Activated T-cell treated with anti-CD3 and anti-CD28 coated beads, Interleukin-2, amount 50 U/mL, for 72 hours (primary cell): Measurements from ENCODE around the gene NDUFB10. TPM values are rescaled to one million over a fixed set of nuclear protein-coding genes. Genes with fewer than 3 reads are reported as not detected.
"Not testable (repeated sequence)": the region's sequence is repeated elsewhere in the genome, so short reads cannot be mapped to it uniquely, and the experiment has no call there.

Experiments used
- ATAC-seq, 2 donors: fragments of 150-1000 bp; cut with Tn5 transposase; replicated peaks in 1 of 2; 2 replicates each; pipeline ENCODE4 v1.10.0; 2021; ENCODE audit warnings: moderate library complexity in 2 of 2, mild to moderate bottlenecking in 1 of 2
- DNase-seq, 2 donors: peaks; one replicate each; pipeline ENCODE4 v3.0.0; 2021 to 2022; ENCODE audit warnings: mixed read lengths in 1 of 2
- H3K27ac Mint-ChIP-seq: one replicate; pipeline ENCODE4 v1.8.0; 2022; ENCODE audit warnings: mild to moderate bottlenecking, moderate library complexity, mixed read lengths
- H3K27me3 Mint-ChIP-seq: one replicate; pipeline ENCODE4 v1.8.0; 2022; ENCODE audit warnings: low read depth, mixed read lengths
- H3K36me3 Mint-ChIP-seq, 2 donors: one replicate each; pipeline ENCODE4 v1.8.0; 2022; ENCODE audit warnings: mixed read lengths in 2 of 2, mild to moderate bottlenecking in 1 of 2; ENCODE audit not compliant: insufficient read depth in 2 of 2
- H3K4me1 Mint-ChIP-seq: one replicate; pipeline ENCODE4 v1.8.0; 2022; ENCODE audit warnings: low read depth, mixed read lengths
- H3K4me3 Mint-ChIP-seq, 2 donors: one replicate each; pipeline ENCODE4 v1.8.0; 2022; ENCODE audit warnings: mild to moderate bottlenecking in 2 of 2, mixed read lengths in 2 of 2, moderate library complexity in 2 of 2
- H3K9me3 Mint-ChIP-seq, 2 donors: one replicate each; pipeline ENCODE4 v1.8.0; 2022; ENCODE audit warnings: mixed read lengths in 2 of 2
- total RNA-seq, 2 donors: library from RNA; stranded (reverse); gene quantifications; one replicate each; pipeline ENCODE4 v1.2.3, GENCODE V29; 2022

Gene NDUFB10
- total RNA-seq, 2 donors from 2014 or later: 69.3 to 98.3 TPM

DNA sequence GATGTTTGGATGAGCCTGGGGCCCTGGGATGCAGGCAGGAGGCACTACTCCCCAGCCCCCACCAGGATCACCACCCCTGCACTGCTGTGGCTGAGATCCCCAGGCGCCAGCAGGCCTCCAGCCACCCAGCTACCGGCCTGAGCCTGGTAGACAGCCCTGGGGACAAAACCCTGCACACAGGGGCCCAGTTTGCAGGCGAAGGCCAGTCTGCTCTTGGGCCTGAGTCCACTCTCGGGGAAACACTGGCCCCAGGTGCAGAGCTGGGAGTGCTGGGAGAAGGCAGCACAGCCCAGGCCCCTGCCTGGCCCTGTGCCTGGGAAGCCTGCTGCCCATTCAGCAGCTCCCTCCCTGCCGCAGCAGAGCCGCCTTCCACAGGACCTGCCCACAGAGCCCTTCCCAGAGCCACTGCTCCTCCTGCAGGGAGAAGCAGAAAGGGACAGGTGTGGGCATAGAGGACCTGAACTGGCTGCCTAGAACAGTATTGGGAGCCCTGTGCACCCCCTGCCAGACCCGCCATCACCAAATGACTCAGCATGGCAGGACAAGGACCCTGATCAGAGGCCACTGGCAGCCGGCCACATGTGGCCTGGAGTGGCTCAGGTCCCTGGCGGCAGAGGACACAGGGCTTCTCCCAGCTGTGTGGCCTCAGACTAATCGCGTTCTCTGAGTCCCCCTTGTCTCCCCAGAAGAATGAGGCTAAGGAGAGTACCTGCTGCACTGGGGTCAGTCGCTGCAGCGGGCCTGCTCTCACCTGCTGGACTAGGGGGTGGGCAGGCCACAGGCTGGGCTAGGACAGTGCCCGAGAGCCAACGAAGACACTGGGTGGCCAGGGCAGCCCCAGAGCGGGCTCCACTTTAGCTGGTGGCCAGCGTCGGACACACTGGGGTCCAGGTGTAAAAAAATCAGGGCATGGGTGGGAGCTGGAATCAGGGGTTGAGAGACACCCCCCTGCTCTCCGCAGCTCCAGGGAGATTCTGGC, 27.0 kb upstream of the NDUFB10 start:
- DNase-seq (no peak), ATAC-seq (no peak)
- no peak overlapping the region for H3K27ac Mint-ChIP-seq
- H3K4me1 Mint-ChIP-seq: peaks cover 5% of the 10 kb centered on the region
- H3K9me3 Mint-ChIP-seq: no peaks in the 10 kb centered on the region
- H3K27me3 Mint-ChIP-seq: no peaks in the 10 kb centered on the region
- no peak overlapping the region for H3K4me3 Mint-ChIP-seq
- no peaks in the 10 kb centered on the region for H3K36me3 Mint-ChIP-seq

DNA sequence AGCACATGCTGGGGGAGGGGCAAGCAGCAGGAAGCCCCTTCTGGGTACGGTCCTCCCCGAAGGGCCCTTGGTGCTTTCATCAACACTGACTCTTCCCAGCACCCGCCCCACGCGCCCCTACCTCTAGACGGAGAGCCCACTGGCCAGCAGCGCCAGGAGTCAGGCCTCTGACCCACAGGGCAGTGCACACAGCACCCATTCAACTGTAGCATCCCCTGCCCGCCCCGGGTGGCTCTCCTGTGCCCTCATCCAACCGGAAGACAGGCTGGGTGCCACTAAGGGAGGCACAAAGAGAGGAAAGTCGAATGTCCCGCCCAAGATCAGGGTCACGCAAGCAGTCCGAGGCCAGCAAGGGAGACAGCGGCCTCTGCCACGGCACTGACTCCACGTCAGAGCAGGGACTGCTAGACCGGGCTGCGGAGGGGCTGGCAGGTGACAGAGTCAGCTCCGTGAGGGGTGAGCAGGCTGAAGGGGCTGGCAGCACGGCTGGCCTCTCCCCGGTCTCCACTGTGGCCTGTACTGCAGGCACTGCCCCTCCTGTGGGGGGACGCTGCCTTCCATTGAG, 26.2 kb upstream of the NDUFB10 start:
- Mint-ChIP-seq H3K4me3 (no peak overlapping the region), H3K9me3 (no peaks in the 10 kb centered on the region), H3K36me3 (no peaks in the 10 kb centered on the region), H3K27me3 (no peaks in the 10 kb centered on the region), H3K4me1 (peaks cover 5% of the 10 kb centered on the region), H3K27ac (no peak overlapping the region)
- no peak for DNase-seq
- ATAC-seq: no peak

- Mint-ChIP-seq H3K4me3 (no peak overlapping the region), H3K9me3 (no peaks in the 10 kb centered on the region), H3K36me3 (no peaks in the 10 kb centered on the region), H3K27ac (no peak overlapping the region), H3K27me3 (no peaks in the 10 kb centered on the region), H3K4me1 (peaks cover 8% of the 10 kb centered on the region)
- DNase-seq (no peak), ATAC-seq (no peak)
Observed at GRCh38 chr16:1936945-1937479, 22.3 kb upstream of the NDUFB10 start.

GRCh38 chr16:1938316-1938715, 21.0 kb upstream of the NDUFB10 start:
- Mint-ChIP-seq H3K27me3 (no peaks in the 10 kb centered on the region), H3K4me3 (no peak overlapping the region), H3K4me1 (peaks cover 12% of the 10 kb centered on the region), H3K36me3 (peaks cover 2% of the 10 kb centered on the region in 2 donors), H3K9me3 (no peaks in the 10 kb centered on the region), H3K27ac (no peak overlapping the region)
- ATAC-seq: no peak
- no peak for DNase-seq

DNA sequence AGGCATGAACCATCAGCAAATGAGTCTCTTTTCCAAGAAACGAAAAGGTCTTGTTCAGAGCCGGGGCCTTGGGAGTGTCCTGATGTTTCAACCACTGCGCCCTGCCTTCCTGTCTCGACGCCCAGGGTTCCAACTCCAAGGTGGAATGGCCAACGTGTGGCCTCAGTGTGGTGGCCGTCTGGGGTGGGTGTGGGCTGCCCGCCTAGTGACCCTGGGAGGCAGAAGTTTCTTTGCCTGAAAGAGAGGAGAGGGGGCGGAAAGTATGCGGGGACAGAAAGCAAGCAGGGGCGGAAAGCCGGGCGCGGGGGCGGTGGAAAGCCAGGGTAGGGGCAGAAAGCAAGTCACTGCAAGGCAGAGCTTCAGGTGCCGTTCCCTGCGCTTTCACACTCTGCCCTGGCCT, 20.4 kb upstream of the NDUFB10 start:
- Mint-ChIP-seq H3K9me3 (no peaks in the 10 kb centered on the region), H3K4me3 (no peak overlapping the region)

DNA sequence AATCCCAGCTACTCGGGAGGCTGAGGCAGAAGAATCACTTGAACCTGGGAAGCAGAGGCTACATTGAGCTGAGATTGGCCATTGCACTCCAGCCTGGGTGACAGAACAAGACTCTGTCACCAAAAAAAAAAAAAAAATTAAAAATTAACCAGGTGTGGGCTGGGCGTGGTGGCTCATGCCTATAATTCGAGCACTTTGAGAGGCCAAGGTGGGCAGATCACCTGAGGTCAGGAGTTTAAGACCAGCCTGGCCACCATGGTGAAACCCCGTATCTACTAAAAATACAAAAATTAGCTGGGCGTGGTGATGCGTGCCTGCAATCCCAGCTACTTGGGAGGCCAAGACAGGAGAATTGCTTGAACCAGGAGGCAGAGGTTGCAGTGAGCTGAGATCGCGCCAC, 19.5 kb upstream of the NDUFB10 start:
- H3K27ac Mint-ChIP-seq, H3K9me3 Mint-ChIP-seq, ATAC-seq, H3K4me3 Mint-ChIP-seq, H3K27me3 Mint-ChIP-seq, H3K36me3 Mint-ChIP-seq, DNase-seq: not testable (repeated sequence)
- peaks cover 26% of the 10 kb centered on the region for H3K4me1 Mint-ChIP-seq

More for the DNA sequence above, 20.4 kb upstream of the NDUFB10 start:
- DNase-seq (no peak), ATAC-seq (no peak)
- H3K36me3 Mint-ChIP-seq: peaks cover 2% of the 10 kb centered on the region in 2 donors
- H3K4me1 Mint-ChIP-seq: peaks cover 17% of the 10 kb centered on the region
- H3K27me3 Mint-ChIP-seq: no peaks in the 10 kb centered on the region
- no peak overlapping the region for H3K27ac Mint-ChIP-seq

DNA sequence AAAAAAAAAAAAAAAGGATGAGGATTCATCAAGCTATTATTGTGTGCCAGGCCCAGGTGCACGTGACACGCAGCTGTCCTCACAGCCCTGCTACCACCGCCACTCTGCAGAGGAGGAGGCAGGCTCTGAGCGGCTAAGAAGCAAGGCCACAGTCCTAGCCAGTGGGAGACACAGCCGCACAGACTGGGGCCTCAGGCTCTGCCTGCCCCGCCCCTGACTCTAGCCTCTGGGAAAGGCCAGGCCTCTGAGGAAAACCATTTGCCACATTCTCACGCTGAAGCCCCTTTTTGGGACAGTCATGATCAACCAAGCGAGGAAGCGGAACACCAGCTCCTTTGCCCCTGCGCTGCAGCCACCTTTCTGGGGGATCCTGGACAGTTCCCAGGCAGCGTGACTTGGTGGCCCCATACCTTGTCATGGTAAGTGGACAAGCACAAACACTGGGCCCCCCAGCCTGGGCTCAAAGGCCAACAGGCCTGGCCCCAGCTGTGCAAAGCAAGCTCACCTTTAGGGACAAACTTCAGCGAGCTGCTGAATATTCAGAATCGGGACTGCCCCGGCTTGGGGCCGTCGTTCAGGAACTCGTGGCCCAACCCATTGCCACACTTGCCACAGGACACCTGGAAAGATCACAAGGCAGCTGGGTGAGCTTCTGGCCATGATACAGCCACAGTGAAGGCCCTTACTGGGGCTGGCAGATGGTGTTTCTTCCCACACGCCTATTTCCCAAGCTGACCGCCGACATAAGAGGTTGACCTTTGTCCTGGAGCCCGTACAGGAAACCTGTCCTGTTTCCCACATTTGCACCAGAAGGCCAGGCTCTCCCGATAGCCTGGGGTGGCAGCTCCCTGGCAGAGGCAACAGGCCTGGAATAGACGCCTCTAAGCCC, 18.8 kb upstream of the NDUFB10 start:
- H3K27ac Mint-ChIP-seq: no peak overlapping the region
- H3K4me3 Mint-ChIP-seq: no peak overlapping the region
- no peak for ATAC-seq

DNA sequence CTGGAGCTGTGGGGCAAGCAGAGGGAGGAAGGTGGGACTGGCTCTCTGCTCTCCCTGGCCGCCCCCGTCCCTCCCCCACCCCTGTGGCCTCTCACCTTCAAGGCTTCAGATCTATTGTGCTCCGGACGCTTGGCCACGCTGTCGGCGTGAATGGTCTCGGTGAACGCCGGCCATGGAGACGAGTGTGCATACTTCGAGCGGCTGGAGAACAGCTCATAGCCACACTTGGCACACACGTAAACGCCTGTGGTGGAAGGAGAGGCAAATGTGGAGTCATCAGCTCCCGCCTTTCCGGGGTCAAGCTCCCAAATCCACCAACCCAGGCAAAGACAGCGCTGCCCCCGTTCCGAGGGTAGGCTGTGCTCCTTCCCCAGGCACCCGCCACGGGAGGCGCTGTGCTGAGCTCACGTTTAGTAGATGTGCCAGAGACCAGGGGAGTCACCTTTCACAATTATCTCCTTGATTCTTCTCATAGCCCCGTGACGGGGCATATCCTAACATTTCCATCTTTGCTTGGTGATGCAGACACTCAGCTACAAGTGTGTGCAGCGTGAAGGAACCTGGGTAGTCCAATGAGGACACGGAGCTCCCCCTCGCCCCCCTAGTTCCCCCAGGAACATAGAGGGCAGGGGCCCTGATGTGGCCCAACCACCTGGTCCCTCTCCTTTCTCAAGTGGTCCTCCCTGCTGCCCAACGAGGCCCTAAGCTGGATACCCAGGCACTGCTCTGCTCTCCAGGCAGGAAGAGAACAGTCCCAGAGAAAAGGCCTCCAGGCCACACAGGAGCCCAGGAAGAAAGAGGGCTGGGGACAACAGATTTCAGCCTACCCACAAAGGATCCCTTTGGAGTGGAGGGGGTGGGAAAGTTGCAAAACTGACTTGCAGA, 17.9 kb upstream of the NDUFB10 start:
- Mint-ChIP-seq H3K4me3 (peak overlapping the region; percentile 98), H3K27me3 (no peaks in the 10 kb centered on the region), H3K36me3 (peaks cover 2% of the 10 kb centered on the region in 2 donors), H3K4me1 (peaks cover 31% of the 10 kb centered on the region), H3K27ac (no peak overlapping the region), H3K9me3 (no peaks in the 10 kb centered on the region)
- DNase-seq: no peak
- ATAC-seq: no peak

More for the DNA sequence above, 18.8 kb upstream of the NDUFB10 start:
- H3K4me1 Mint-ChIP-seq: peaks cover 29% of the 10 kb centered on the region
- no peaks in the 10 kb centered on the region for H3K9me3 Mint-ChIP-seq
- peaks cover 2% of the 10 kb centered on the region in 2 donors for H3K36me3 Mint-ChIP-seq
- no peak for DNase-seq
- no peaks in the 10 kb centered on the region for H3K27me3 Mint-ChIP-seq

DNA sequence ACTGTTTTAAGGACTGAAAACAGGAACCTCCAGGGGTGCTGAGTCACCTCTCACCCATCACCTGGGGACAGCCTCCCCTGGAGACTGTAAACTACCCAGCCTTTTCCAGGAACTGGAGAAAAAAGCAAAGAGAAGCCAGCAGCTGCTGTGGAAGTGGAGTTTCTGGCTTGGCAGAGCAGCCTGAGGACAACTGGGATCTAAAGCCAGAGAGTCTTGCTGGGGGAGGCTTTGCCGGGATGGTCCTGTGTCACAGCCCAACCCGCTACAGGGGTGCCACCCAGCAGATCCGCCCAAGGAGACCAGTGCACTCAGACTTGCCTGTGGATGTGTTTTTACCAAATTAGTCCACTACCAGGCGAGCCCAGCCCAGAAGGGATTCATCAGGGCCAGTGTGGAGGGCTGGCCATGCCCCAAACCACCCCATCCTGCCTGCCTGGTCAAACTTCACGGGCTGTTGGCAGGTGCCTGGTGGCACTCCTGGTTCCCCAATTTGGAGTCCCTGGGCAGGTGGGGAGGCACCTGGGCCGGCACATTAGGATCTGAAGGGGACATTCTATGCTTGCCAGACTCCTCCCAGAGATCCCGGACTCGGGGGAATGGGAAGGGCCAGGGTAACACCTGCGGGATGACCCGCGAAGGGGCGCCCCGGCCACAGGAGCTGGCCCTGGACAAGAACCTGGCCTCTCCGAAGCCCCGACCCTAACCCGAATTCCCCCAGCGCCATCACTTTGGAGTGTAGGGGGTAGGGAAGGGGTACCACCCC, 17.1 kb upstream of the NDUFB10 start:
- Mint-ChIP-seq H3K36me3 (peaks cover 2% of the 10 kb centered on the region in 2 donors), H3K4me3 (peak overlapping the region; percentile 98), H3K9me3 (no peaks in the 10 kb centered on the region), H3K27ac (no peak overlapping the region), H3K4me1 (peaks cover 31% of the 10 kb centered on the region), H3K27me3 (no peaks in the 10 kb centered on the region)
- DNase-seq: no peak
- ATAC-seq: no peak

- Mint-ChIP-seq H3K36me3 (peaks cover 2% of the 10 kb centered on the region in 2 donors), H3K27ac (peak within 1 kb of the TSS; percentile 94), H3K4me1 (peaks cover 31% of the 10 kb centered on the region), H3K27me3 (no peaks in the 10 kb centered on the region), H3K4me3 (peak within 1 kb of the TSS; percentile 98), H3K9me3 (no peaks in the 10 kb centered on the region)
- DNase-seq (peak; percentile 100), ATAC-seq (peak; percentile 94 to 95)
Observed at GRCh38 chr16:1942810-1943726, 16.3 kb upstream of the NDUFB10 start, which contains the start of gene MSRB1. Gene MSRB1, minus strand, starts transcription at chr16:1943199. Its CDS starts 43 bp downstream, at chr16:1943156.
